HG03342 (cell line): Measurements from ENCODE around the gene PHF21A.

Source experiments
- ATAC-seq: cut with Tn5 transposase; IDR thresholded peaks from one replicate; pipeline ENCODE4 v1.9.1; 2021; ENCODE audit warnings: mild to moderate bottlenecking, moderate library complexity; ENCODE audit not compliant: unreplicated experiment

The PHF21A gene

DNA sequence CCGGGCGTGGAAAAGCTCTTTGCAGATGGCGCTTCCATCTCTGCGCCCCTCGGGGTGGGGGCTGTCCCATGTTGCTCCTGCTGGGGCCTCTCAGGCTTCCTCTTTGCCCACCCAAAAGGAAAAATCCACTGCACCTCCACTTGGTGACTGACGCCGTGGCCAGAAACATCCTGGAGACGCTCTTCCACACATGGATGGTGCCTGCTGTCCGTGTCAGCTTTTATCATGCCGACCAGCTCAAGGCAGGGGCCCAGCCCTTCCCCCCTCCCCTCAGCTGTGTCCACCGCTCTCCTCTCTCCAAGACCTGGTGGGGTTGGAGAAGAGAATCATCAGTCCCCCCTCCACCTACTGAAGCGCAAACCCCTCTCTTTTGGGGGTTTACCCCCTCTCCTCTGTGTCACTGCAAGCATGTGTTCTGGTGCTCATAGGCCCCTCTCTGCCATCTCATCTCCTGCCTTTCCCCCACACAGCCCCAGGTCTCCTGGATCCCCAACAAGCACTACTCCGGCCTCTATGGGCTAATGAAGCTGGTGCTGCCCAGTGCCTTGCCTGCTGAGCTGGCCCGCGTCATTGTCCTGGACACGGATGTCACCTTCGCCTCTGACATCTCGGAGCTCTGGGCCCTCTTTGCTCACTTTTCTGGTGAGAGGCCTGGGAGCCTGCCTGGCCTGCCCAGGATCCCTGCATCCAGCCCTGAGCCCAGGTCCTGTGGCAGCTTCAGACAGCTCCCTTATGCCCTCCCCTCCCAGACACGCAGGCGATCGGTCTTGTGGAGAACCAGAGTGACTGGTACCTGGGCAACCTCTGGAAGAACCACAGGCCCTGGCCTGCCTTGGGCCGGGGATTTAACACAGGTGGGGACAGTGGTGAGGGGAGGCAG is 197.0 kb downstream of the PHF21A start:
- ATAC-seq: no peak

- no peak for ATAC-seq
Measured at GRCh38 chr11:45922425-45923082, 198.7 kb downstream of the PHF21A start, which contains the start of gene LARGE2. TSS of gene LARGE2 (plus strand) at chr11:45922656. CDS start at chr11:45922883, 227 bp downstream.

- ATAC-seq: no peak
Measured at GRCh38 chr11:45921561-45922424, 199.5 kb downstream of the PHF21A start.

- ATAC-seq: no peak
Measured at GRCh38 chr11:45920531-45921477, 200.4 kb downstream of the PHF21A start.

GRCh38 chr11:45919806-45920530 is 201.3 kb downstream of the PHF21A start:
- no peak for ATAC-seq

GRCh38 chr11:45918962-45919675 is 202.1 kb downstream of the PHF21A start:
- ATAC-seq: no peak

GRCh38 chr11:45918331-45918941 is 202.8 kb downstream of the PHF21A start:
- peak; percentile 35 for ATAC-seq

DNA sequence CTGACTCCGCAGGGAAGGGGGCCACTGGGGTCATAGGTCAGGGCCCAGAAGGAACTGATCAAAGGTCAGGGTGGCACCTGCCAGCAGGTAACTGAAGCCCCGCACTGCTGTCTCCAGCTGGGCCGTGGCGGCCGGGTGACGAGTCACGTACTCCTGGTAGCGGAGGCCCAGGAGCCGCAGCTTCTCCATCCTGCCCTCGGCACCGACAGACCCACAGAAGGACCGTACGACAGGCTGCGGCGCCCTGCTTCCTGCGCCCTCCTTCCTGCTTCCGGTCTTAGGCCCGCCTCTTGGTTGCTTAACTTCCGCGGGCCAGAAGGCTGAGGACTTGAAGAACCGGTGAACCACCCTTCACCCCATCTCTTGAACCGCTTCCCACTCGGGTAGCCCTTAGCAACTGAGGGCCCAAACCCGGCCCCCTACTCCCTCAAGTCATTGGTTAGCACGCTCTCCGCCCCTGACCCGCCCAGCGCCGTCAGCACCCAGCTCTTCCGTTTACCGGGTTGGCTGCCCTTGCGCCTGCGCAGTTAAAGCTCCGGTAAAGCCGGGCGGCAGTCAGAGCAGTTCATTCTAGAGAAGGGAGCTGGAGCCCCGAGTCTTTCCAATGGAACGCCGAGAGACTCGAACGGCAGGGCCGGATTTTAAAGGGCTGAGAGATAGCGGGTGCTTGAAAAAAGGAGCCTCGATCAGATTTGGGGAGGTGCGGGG is 203.5 kb downstream of the PHF21A start, which contains the start of gene PEX16:
Gene PEX16 (minus strand): TSS at position 255 of the 708 bp plus-strand sequence. CDS start 66 bp downstream, at position 189.
- ATAC-seq: peak; percentile 90

DNA sequence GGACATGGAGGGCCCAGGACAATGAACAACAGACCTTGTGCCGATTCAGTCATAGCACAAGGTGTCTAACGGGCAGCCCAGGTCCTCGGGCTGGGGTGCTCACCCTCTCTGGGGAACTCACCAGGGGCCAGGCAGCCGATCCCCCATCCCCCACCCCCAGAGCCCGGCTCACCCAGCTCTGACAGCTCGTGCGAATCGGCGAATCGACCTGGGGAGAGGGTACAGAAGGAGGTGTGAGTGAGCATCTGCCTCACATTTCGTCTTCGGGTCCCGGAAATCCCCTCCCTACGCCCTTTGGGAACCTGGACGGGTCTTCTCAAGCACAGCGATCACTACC is 204.0 kb downstream of the PHF21A start:
- ATAC-seq: peak; percentile 2

DNA sequence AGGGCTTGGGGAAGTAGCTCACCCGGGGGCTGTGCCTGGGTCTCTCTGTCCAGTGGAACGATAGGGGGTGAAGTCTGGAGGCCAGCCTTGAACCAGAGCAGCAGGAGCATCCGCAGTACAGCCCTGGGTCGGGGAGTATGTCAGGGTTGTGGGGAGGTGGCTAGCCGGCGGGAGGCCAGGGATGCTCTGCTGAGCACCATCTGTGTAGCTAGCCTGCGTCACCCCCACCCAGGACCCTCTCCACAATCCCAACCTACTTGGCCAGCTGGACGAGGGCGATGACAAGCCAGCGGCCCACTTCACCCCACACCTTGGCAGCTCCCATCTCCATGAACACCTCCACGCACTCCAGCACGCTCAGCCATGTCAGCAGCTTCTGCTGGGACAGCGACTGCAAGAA is 205.8 kb downstream of the PHF21A start:
- ATAC-seq: no peak

DNA sequence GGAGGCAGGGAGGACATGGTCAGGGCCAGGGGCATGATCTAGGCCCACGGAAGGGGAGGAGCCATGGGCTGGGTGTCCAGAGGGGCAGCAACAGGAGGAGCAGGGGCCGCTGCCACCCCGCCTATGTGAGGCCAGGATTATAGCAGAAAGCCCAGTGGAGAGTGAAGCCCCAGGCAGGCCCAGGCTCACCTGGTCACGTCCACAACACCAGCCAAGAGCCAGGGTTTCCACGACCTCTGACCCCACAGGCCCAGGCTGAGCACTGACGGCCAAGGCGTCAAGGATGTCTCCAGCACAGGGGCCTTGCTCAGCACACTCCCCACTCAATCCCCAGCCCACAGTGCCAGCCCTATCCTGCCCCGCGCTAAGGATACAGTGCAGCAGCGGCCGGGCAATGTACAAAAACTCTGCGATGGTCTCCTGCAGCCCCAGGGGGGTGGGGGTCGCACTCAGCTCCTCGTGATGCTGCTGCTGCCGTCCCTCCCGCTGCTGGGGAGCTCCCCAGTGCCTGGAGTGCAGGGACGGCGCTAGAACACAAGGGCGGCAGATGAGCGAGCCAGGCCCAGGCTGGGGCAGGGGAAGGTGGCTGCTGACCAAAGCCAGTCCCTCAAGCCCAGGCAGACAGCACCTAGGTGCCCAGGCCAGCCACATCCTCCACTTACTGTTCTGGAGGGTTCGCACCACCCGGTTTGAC is 207.2 kb downstream of the PHF21A start:
- no peak for ATAC-seq

DNA sequence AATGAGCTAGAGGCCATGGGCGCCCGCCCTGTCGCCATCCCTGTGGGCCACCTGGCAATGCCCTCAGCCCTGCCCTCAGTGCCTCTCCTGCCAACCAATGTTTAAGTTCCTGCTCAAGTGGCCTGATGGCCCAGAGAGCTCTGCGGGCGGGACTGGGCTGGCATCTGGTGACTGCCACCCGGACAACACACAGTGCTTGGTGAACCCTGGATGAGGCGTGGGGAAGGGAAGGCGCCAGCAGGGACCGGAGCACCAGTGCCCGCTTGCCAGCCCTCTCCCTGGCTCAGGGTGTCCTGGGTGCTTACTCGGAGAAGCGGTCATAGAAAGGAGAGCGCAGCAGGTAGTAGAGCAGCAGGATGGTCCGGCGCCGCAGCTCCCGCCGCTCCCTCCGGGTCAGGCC is 207.7 kb downstream of the PHF21A start:
- no peak for ATAC-seq

GRCh38 chr11:45910623-45911022 is 210.6 kb downstream of the PHF21A start:
- ATAC-seq: no peak

DNA sequence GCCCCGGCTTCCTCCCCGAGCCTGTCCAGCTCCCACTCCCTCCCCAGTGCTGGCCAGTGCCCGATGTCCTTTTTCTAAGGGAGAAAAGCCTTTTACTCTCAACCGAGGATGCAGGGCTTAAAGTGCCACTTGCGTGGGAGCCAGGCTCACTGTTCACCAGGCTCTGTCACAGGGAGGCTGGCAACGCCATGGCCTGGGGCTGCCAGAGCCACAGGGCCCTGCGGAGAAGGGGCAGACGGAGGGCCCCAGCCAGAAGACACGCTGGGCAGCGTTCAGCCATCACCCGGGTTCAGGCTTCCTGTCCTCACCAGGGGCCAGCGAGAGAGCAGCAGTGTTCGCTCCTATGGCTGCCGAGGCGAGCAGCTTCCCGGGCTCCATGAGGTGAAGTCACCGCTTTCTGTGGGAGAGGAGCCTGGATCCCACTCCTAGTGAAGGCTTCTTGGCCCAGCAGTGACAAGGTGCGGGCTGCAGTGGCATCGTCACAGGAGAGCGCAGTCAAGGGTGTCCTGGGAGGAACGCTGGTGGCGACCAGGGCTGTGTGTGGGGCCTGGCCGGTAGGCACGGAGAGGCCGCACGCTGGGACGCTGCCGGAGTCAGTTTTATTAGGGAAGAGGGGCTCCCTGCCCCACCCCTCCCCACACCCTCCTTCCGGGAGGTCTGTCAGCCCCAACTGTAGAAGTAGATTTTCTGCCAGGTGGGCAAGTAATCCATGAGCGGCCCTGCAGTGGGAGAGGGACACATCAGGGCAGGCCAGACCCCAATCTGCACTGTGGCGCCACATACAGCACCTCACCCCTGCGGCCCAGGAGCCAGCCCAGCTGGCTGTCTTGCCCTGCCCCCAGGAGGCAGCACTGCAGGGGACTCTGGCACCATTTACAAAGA is 211.4 kb downstream of the PHF21A start:
- ATAC-seq: no peak

DNA sequence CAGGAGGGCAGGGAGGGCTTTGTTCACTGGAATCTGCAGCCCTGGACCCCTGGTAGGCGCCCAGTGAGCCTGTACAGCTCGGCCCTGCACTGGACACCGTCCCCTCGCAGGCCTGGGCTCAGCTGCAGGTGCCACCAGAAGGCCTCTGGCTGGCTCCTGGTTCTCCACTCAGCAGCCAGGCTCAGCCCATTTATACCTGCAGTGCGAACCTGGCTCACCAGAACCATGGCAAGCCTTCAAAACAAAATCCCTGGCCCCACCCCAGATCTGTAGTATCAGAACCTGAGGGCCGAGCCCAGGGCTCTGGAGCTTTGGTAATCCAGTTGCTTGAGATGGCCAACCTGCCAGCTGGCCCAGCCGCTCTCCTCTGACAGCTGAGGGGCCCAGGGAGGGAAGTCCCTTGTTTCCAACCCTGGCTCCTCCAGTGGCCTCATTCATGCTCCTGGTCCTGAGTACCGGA is 213.3 kb downstream of the PHF21A start:
- no peak for ATAC-seq
